Measurements from ENCODE around the gene EXT2. TPM values are rescaled to one million over a fixed set of nuclear protein-coding genes. Genes with fewer than 3 reads are reported as not detected.

Gene EXT2
- total RNA-seq, 1 donor from 2014 or later, result 24.5 TPM

DNA sequence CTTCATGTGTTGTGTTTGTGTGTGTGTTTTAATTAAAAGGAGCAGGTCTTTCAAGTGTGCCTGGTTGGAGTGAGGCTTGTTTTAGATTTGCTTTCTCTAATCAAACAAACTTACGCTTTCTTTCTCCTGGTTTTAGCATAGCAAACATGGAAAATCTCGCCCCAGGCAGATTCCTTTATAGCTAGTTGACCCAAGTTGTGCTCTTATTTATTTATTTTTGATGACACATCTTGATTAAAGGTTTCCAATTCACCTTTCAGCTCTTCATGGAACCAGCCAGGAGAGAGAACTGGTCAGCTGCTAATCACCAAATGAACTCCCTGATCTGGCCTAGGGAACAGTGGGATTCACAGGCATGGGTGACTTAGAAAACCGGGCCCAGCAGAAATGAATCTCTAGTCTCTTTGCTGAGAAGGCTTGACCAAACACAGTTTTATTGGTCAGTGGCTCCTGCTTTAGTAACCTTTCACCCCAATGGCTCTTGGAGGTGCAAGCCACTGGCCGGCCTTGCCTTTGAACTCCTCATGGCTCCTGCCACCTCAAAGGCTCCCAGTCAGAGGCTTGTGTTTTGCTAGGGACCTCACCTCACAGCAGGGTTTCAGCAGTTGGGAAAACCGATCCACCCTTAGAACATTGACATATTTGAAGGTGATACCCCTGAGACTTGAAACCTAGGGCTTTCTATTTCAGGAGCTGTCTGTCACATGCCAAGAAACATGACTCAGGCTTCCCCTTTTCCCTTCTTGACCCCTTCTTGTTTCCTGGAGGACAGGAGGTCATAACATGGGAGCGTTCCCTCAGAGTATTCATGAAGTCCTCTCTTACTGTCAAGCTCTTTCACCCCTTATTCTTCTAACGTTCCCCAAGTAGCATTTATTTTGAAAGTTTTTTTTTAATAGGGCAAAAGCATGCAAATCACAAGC is 48.8 kb downstream of the EXT2 start:
- no peak for TF ChIP-seq CTCF (IDR thresholded peaks at IDR 0.05; ENCODE audit: borderline replicate concordance)
- Histone ChIP-seq H3K4me1 (peaks cover 88% of the 10 kb centered on the region), H3K27me3 (ENCODE audit: low read depth) (no peaks in the 10 kb centered on the region), H3K4me3 (no peak overlapping the region), H3K27ac (replicated peaks) (peak overlapping the region; percentile 26), H3K9me3 (replicated peaks) (no peaks in the 10 kb centered on the region), H3K36me3 (no peaks in the 10 kb centered on the region)
- intact Hi-C loops (cut with micrococcal nuclease), result no loop called here
- DNase-seq, result no peak

- Histone ChIP-seq H3K27me3 (ENCODE audit: low read depth) (no peaks in the 10 kb centered on the region), H3K36me3 (no peaks in the 10 kb centered on the region), H3K27ac (replicated peaks) (peak overlapping the region; percentile 26), H3K9me3 (replicated peaks) (no peaks in the 10 kb centered on the region), H3K4me1 (peaks cover 88% of the 10 kb centered on the region), H3K4me3 (no peak overlapping the region)
- no peak for DNase-seq
- TF ChIP-seq CTCF (IDR thresholded peaks at IDR 0.05; ENCODE audit: borderline replicate concordance), result no peak
- intact Hi-C loops (cut with micrococcal nuclease), result no loop called here
Observed at GRCh38 chr11:44145011-44145775, 49.7 kb downstream of the EXT2 start.

- Histone ChIP-seq H3K4me3 (no peak overlapping the region), H3K4me1 (peaks cover 79% of the 10 kb centered on the region), H3K36me3 (peaks cover 11% of the 10 kb centered on the region), H3K27ac (replicated peaks) (peak overlapping the region; percentile 11), H3K9me3 (replicated peaks) (peaks cover 4% of the 10 kb centered on the region), H3K27me3 (ENCODE audit: low read depth) (no peaks in the 10 kb centered on the region)
- intact Hi-C loops (cut with micrococcal nuclease), result no loop called here
- no peak for TF ChIP-seq CTCF (IDR thresholded peaks at IDR 0.05; ENCODE audit: borderline replicate concordance)
- DNase-seq, result no peak
Observed at GRCh38 chr11:44146931-44147330, 51.5 kb downstream of the EXT2 start.

DNA sequence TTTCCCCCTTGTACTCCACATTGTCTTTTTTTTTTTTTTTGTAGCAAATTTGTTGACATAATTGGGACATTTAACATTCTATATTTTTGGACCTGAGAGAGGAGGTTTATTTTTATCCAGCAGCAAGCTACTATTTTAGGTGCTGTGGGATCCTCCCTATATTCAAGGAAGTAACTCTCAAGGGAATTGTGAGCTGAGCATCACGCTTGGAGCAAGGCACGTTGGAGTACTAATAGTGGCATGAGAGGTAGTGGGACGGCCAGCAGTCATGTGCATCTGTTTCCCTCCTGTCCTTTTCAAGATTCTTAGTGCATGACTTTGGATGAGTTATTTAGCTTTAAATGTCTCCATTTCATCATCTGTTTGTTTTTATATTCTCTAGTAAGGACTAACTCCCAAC is 52.3 kb downstream of the EXT2 start:
- Histone ChIP-seq H3K27me3 (ENCODE audit: low read depth) (no peaks in the 10 kb centered on the region), H3K4me1 (peaks cover 71% of the 10 kb centered on the region), H3K36me3 (peaks cover 14% of the 10 kb centered on the region), H3K9me3 (replicated peaks) (peaks cover 4% of the 10 kb centered on the region), H3K27ac (replicated peaks) (peak overlapping the region; percentile 11), H3K4me3 (no peak overlapping the region)
- TF ChIP-seq CTCF (IDR thresholded peaks at IDR 0.05; ENCODE audit: borderline replicate concordance), result no peak
- intact Hi-C loops (cut with micrococcal nuclease), result no loop called here
- no peak for DNase-seq

DNA sequence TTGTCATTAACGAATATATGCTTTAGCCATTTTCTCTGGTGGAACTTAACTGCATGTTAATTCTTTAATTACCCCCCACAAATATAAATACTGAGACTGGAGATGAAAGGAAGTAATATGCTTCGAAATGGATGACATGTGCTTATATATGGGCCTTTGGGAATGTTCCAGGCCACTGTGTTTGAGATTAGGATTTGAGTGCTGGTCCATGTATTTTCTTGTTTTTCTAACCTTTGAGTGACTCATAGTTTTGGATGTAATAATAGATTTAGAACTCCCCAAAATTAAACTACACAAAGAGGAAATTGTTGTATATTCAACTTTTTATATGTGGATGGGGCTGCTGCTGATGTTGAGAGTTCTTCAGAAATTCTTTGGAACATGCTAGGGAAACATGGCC is 54.2 kb downstream of the EXT2 start:
- peaks cover 7% of the 10 kb centered on the region for H3K9me3 ChIP-seq (replicated peaks)
- no peak for DNase-seq
- H3K27me3 ChIP-seq (ENCODE audit: low read depth), result no peaks in the 10 kb centered on the region
- peaks cover 52% of the 10 kb centered on the region for H3K4me1 ChIP-seq
- H3K27ac ChIP-seq (replicated peaks), result peak overlapping the region; percentile 40
- no peak for TF ChIP-seq CTCF (IDR thresholded peaks at IDR 0.05; ENCODE audit: borderline replicate concordance)
- H3K4me3 ChIP-seq, result no peak overlapping the region
- intact Hi-C loops (cut with micrococcal nuclease), result no loop called here
- peaks cover 18% of the 10 kb centered on the region for H3K36me3 ChIP-seq
